DND-41 (cell line): Measurements from ENCODE around the gene ARHGAP22.

Experiments used
- ATAC-seq: fragments of 200-7000 bp; cut with Tn5 transposase; 3 replicates; pipeline ENCODE4 v1.9.1; 2021; ENCODE audit warnings: low read depth; ENCODE audit not compliant: insufficient read depth
- DNase-seq: peaks from one replicate; pipeline ENCODE4 v3.0.0-alpha.2; 2020
- H2AFZ ChIP-seq: 2 replicates; pipeline ENCODE4 v1.6.0; 2012; ENCODE audit warnings: low read depth, low read length
- H3K27ac ChIP-seq: 2 replicates; pipeline ENCODE4 v1.5.1; 2012; ENCODE audit warnings: low read length, inconsistent platforms
- H3K27me3 ChIP-seq: fragments of 200-600 bp; sonication (generic); 2 replicates; pipeline ENCODE4 v1.6.0; 2012; ENCODE audit warnings: low read length, mild to moderate bottlenecking, inconsistent platforms; ENCODE audit not compliant: insufficient read depth, poor library complexity
- H3K36me3 ChIP-seq: 2 replicates; pipeline ENCODE4 v1.5.1; 2012; ENCODE audit warnings: low read length, inconsistent platforms; ENCODE audit not compliant: insufficient read depth
- H3K4me1 ChIP-seq: 2 replicates; pipeline ENCODE4 v1.5.1; 2012; ENCODE audit warnings: mild to moderate bottlenecking, low read length; ENCODE audit not compliant: insufficient read depth
- H3K4me2 ChIP-seq: 2 replicates; pipeline ENCODE4 v1.6.0; 2012; ENCODE audit warnings: mild to moderate bottlenecking, moderate library complexity, low read length, inconsistent platforms; ENCODE audit not compliant: insufficient read depth
- H3K4me3 ChIP-seq, 2 experiments: fragments of 200-600 bp in 1 of 2; shearing (Covaris generic) in 1 of 2; 2 replicates each; pipeline ENCODE4 v1.5.1; 2012 to 2016; ENCODE audit warnings: inconsistent platforms in 2 of 2, low read length in 2 of 2, mild to moderate bottlenecking in 2 of 2, low read depth in 1 of 2, moderate library complexity in 1 of 2
- H3K79me2 ChIP-seq: 2 replicates; pipeline ENCODE4 v1.6.0; 2012; ENCODE audit warnings: low read length, inconsistent platforms; ENCODE audit not compliant: insufficient read depth
- H3K9ac ChIP-seq: 2 replicates; pipeline ENCODE4 v1.6.0; 2012; ENCODE audit warnings: low read depth, mild to moderate bottlenecking, inconsistent platforms, low read length, moderate library complexity
- H3K9me3 ChIP-seq: 2 replicates; pipeline ENCODE4 v1.5.1; 2012; ENCODE audit warnings: low read length, moderate library complexity, mild to moderate bottlenecking, inconsistent platforms; ENCODE audit not compliant: insufficient read depth, severe bottlenecking
- H4K20me1 ChIP-seq: 2 replicates; pipeline ENCODE4 v1.6.0; 2012; ENCODE audit warnings: low read length; ENCODE audit not compliant: insufficient read depth
- EZH2 ChIP-seq: IDR thresholded peaks from 3 replicates; pipeline ENCODE4 v1.6.1; 2012; ENCODE audit warnings: borderline replicate concordance, low read depth, mild to moderate bottlenecking, moderate library complexity, low read length, inconsistent platforms; ENCODE audit not compliant: severe bottlenecking
- TF ChIP-seq, protein P1 (sequence below): IDR thresholded peaks from 2 replicates; pipeline ENCODE4 v1.5.1; 2012; ENCODE audit warnings: borderline replicate concordance, low read length, moderate library complexity, mild to moderate bottlenecking; ENCODE audit not compliant: poor library complexity, severe bottlenecking; ENCODE audit errors: extremely low read depth

ARHGAP22 gene

DNA sequence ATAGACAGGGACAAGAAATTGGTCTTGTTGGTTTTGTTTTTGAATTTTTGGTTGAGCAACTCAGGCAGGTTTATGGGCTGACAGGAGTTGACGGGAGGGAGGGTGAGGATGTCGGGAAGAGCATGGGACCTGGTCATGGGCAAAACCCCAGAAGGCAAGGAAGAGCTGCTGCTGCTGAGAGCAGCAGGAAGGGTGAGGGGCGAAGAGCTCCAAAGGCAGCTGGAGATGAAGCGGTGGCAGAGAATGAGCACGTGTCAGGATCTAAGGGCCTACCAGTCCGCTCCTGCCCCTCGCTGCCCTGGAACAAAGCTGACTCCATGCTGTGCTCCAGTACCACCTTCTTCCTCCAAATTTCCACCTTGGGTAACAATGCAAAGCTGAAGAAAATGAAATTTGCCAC is 84.3 kb downstream of the ARHGAP22 start:
- Histone ChIP-seq H3K4me2 (no peak overlapping the region), H3K4me1 (no peaks in the 10 kb centered on the region), H4K20me1 (no peaks in the 10 kb centered on the region), H2AFZ (no peak overlapping the region), H3K4me3 (no peak overlapping the region), H3K9me3 (no peaks in the 10 kb centered on the region), H3K27me3 (no peaks in the 10 kb centered on the region), H3K9ac (no peak overlapping the region), H3K27ac (no peak overlapping the region), H3K36me3 (no peaks in the 10 kb centered on the region), H3K79me2 (no peaks in the 10 kb centered on the region)
- DNase-seq, result no peak
- ATAC-seq, result no peak
- TF ChIP-seq, protein P1, sequence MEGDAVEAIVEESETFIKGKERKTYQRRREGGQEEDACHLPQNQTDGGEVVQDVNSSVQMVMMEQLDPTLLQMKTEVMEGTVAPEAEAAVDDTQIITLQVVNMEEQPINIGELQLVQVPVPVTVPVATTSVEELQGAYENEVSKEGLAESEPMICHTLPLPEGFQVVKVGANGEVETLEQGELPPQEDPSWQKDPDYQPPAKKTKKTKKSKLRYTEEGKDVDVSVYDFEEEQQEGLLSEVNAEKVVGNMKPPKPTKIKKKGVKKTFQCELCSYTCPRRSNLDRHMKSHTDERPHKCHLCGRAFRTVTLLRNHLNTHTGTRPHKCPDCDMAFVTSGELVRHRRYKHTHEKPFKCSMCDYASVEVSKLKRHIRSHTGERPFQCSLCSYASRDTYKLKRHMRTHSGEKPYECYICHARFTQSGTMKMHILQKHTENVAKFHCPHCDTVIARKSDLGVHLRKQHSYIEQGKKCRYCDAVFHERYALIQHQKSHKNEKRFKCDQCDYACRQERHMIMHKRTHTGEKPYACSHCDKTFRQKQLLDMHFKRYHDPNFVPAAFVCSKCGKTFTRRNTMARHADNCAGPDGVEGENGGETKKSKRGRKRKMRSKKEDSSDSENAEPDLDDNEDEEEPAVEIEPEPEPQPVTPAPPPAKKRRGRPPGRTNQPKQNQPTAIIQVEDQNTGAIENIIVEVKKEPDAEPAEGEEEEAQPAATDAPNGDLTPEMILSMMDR, result no peak
- TF ChIP-seq EZH2, result no peak

DNA sequence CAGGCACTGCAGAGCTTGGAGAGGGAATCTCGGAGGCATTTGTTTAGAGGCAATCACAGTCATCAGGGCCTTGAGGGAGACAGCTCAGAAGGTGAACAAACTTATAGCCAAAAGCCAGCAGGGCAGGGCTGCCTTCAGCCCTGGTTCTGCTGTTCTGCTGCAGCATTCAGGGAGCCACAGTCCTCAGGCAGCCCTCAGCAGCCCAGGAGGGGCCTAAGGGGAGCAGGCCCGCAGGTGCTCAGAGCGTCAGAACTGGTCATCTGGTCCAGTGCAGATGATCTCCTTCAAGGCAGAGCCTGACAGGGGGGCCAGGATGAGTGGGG is 84.7 kb downstream of the ARHGAP22 start:
- no peak overlapping the region for H3K4me2 ChIP-seq
- no peak for TF ChIP-seq EZH2
- TF ChIP-seq, protein P1, result no peak
- H3K27ac ChIP-seq, result no peak overlapping the region

DNA sequence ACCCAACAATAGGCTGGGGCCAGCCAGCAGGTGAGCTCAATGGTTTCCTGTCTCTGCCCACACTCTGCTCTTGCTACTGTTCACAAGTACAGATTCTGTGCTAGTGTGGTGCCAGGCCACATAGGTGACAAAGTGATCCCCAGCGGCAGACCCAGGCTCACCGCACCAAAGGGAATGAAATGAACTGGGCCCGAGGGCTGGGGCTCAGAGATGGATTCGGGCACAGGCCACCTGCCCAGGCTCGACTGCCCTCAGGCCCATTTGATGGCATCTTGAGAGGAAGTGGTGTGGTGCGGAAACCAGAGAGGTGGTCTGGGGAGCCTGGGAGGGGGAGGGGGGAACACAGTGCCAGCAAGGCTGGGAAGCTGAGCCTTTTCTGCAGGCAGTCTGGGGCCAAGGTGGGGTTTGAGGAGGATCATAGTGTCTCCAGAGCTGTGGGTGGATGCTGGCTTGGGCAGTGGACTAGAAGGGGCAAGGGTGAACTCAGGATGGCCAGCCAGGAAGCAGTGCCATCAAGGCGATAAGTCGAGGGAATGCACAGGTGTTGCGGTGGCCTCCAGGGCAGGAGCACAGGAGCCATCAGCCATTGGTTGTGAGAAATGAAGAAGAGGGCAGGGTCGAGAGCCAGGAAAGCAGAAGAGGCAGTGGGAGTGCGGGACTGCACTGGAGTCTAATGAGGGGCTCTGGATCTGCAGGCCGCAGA is 85.2 kb downstream of the ARHGAP22 start:
- Histone ChIP-seq H3K4me3 (no peak overlapping the region), H2AFZ (no peak overlapping the region), H3K36me3 (no peaks in the 10 kb centered on the region), H3K9me3 (peaks cover 5% of the 10 kb centered on the region), H4K20me1 (no peaks in the 10 kb centered on the region), H3K27ac (no peak overlapping the region), H3K4me1 (no peaks in the 10 kb centered on the region), H3K27me3 (no peaks in the 10 kb centered on the region), H3K4me2 (no peak overlapping the region), H3K79me2 (no peaks in the 10 kb centered on the region), H3K9ac (no peak overlapping the region)
- no peak for TF ChIP-seq EZH2
- TF ChIP-seq, protein P1, result no peak
- no peak for DNase-seq
- peak; percentile 40; the same call in 1 of the 3 replicates for ATAC-seq

More for the DNA sequence above, 84.7 kb downstream of the ARHGAP22 start:
- no peak for DNase-seq
- H3K27me3 ChIP-seq, result no peaks in the 10 kb centered on the region
- H4K20me1 ChIP-seq, result no peaks in the 10 kb centered on the region
- H3K4me1 ChIP-seq, result no peaks in the 10 kb centered on the region
- no peak overlapping the region for H3K9ac ChIP-seq
- H3K4me3 ChIP-seq, result no peak overlapping the region
- ATAC-seq, result no peak
- no peaks in the 10 kb centered on the region for H3K79me2 ChIP-seq
- H3K36me3 ChIP-seq, result no peaks in the 10 kb centered on the region
- no peak overlapping the region for H2AFZ ChIP-seq
- peaks cover under 1% of the 10 kb centered on the region for H3K9me3 ChIP-seq
